Measurements from ENCODE around the gene DGKD. TPM values are rescaled to one million over a fixed set of nuclear protein-coding genes. Genes with fewer than 3 reads are reported as not detected.

DGKD gene
- total and polyA plus RNA-seq, 7 donors, result 59.4 to 365 (median 173) TPM

DNA sequence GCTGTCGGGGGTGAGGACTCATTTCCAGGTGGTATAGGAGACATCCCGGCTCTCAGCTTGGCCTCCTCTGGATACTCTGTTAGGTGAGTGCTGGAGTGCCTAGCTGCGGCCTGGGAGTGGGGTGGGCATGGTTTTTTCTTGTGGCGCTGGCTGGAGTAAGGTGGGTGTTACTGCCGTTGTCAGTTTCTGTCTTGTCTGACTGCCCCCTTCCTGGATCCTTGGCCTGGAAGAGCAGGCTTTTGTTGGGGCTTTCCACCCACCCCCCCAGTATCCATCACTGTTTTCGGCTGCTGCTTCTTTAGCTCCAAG is 69.2 kb downstream of the DGKD start:
- no peak for DNase-seq
- H3K4me3 ChIP-seq, result peak overlapping the region; percentile 77
- H3K4me1 ChIP-seq, result peaks cover 65% of the 10 kb centered on the region
- intact Hi-C loops (cut with DNase I), result no loop called here
- TF ChIP-seq, protein P1, sequence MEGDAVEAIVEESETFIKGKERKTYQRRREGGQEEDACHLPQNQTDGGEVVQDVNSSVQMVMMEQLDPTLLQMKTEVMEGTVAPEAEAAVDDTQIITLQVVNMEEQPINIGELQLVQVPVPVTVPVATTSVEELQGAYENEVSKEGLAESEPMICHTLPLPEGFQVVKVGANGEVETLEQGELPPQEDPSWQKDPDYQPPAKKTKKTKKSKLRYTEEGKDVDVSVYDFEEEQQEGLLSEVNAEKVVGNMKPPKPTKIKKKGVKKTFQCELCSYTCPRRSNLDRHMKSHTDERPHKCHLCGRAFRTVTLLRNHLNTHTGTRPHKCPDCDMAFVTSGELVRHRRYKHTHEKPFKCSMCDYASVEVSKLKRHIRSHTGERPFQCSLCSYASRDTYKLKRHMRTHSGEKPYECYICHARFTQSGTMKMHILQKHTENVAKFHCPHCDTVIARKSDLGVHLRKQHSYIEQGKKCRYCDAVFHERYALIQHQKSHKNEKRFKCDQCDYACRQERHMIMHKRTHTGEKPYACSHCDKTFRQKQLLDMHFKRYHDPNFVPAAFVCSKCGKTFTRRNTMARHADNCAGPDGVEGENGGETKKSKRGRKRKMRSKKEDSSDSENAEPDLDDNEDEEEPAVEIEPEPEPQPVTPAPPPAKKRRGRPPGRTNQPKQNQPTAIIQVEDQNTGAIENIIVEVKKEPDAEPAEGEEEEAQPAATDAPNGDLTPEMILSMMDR (IDR thresholded peaks at IDR 0.05), result no peak
- no peak for ATAC-seq
- peak overlapping the region; percentile 96 for H3K27ac ChIP-seq
- no peaks in the 10 kb centered on the region for H3K9me3 ChIP-seq
- 85 to 92% (median 89%) methylated on average over 6 of the region's 6 CpGs for WGBS, 3 donors
- H3K36me3 ChIP-seq (ENCODE audit: insufficient read depth in 1 of 2, low read depth in 1 of 2), result peaks cover 0 to 21% of the 10 kb centered on the region in 2 donors
- H3K27me3 ChIP-seq (ENCODE audit: insufficient read depth in 3 of 3, low read length in 2 of 3), result no peaks in the 10 kb centered on the region

DNA sequence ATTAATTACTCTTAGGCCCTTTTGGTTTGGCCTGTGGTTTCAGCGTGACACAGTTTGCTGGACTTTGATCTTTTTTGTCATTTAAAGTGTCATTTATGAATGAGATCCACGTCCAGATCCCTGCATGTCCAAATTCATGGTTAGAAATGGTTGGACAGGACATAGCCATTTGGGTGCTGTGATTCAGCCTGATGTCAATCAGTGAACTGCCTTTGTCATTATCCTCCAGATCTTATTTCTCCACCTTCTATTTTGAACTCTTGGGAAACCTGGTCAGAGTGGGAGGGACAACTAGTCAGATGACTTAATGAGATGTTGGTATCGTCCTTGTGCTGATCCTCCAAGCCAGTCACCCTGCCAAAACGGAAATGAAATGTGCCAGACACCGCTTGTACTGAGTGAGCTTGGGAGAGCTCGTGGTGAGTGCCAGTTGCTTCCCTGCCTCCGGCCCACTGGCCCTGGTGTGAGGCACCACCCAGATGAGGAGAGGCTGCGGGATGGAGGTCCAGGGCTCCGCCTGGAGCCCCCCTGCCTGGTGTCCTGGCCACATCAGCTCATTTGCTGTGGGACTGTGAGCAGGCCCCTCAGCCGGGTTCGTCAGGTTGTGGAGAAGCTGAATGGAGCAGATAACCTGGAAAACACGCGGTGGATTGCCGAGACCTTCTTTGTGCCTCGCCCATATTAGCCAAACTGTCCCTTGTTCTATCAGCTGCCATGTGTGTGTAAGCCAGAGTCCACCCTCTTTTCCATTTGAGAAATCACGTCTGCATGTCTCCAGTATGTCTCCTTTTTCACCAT is 70.1 kb downstream of the DGKD start:
- peaks cover 0 to 21% of the 10 kb centered on the region in 2 donors for H3K36me3 ChIP-seq (ENCODE audit: insufficient read depth in 1 of 2, low read depth in 1 of 2)
- intact Hi-C loops (cut with DNase I), result no loop called here
- H3K9me3 ChIP-seq, result no peaks in the 10 kb centered on the region
- no peaks in the 10 kb centered on the region for H3K27me3 ChIP-seq (ENCODE audit: insufficient read depth in 3 of 3, low read length in 2 of 3)
- H3K27ac ChIP-seq, result peak overlapping the region; percentile 96
- TF ChIP-seq, protein P1 (IDR thresholded peaks at IDR 0.05), result no peak
- WGBS, 3 donors, result 34 to 47% (median 35%) methylated on average over 16 of the region's 16 CpGs
- H3K4me1 ChIP-seq, result peaks cover 68% of the 10 kb centered on the region
- DNase-seq (peak; percentile 83 to 93), ATAC-seq (peak; percentile 61 to 70 (median 64))
- peak overlapping the region; percentile 77 for H3K4me3 ChIP-seq

DNA sequence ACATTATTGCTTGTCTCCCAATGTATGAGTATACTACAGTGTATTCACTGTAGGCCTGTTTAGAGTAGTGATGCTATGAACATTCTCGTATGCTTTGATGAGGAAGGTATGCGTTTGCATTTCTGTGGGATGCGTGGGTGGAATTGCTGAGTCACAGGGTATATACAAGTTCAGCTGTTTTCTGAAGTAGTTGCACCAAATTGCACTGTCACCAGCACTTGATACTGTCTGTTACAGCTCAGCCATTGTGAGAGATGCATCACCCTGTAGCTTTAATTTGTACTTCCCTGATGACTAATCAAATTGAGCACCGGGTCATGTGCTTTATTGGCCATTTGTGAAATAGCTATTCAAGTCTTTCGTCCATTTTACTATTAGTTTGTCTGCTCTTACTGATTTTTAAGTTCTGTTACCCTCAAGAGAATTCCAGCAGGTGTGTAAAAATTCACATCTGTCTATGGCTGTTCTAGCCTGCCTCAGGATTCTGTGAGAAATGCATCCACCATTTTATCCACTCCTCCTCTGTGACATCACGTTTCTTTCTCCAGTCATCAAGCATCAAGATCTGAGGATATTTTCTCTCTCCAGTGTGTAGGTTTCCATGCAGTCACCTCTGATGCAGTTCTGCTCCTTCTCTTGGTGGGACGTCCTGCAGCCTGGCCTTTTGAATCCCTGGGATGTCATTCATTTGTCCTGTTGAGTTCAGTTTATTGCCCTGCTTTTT is 72.5 kb downstream of the DGKD start:
- intact Hi-C loops (cut with DNase I), result no loop called here
- Histone ChIP-seq H3K27me3 (ENCODE audit: insufficient read depth in 3 of 3, low read length in 2 of 3) (no peaks in the 10 kb centered on the region), H3K36me3 (ENCODE audit: insufficient read depth in 1 of 2, low read depth in 1 of 2) (peaks cover 0 to 15% of the 10 kb centered on the region in 2 donors), H3K9me3 (no peaks in the 10 kb centered on the region), H3K4me3 (peak overlapping the region; percentile 77), H3K4me1 (peaks cover 78% of the 10 kb centered on the region), H3K27ac (peak overlapping the region; percentile 96)
- WGBS, 3 donors, result 34 to 58% (median 41%) methylated on average over 7 of the region's 7 CpGs
- ATAC-seq (peak; percentile 38 to 55 (median 50)), DNase-seq (no peak)
- TF ChIP-seq, protein P1 (IDR thresholded peaks at IDR 0.05), result no peak

DNA sequence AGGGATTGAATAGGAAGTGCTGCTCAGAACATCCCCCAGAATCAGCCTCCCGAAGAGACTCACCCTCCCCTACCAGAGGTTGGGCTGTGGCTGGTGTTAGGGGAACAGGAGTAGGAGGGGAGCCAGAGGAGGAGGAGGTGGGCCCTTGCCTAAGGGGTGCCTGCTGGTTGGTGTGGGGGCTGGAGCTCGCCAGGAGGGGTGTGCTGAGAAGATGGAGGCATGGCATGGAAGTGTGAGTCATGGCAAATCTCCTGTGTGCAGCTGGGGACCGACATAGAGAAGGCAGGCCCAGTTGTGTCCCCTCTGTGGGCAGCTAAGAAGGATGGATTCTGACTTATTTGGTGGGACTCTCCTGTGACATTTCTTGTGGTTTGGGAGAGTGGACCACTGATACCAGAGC is 73.7 kb downstream of the DGKD start:
- ATAC-seq (no peak), DNase-seq (no peak)
- no peaks in the 10 kb centered on the region for H3K27me3 ChIP-seq (ENCODE audit: insufficient read depth in 3 of 3, low read length in 2 of 3)
- peaks cover 0 to 9% of the 10 kb centered on the region in 2 donors for H3K36me3 ChIP-seq (ENCODE audit: insufficient read depth in 1 of 2, low read depth in 1 of 2)
- H3K27ac ChIP-seq, result peak overlapping the region; percentile 96
- 56 to 60% (median 58%) methylated on average over 3 of the region's 3 CpGs for WGBS, 3 donors
- no peaks in the 10 kb centered on the region for H3K9me3 ChIP-seq
- peaks cover 76% of the 10 kb centered on the region for H3K4me1 ChIP-seq
- TF ChIP-seq, protein P1 (IDR thresholded peaks at IDR 0.05), result no peak
- intact Hi-C loops (cut with DNase I), result no loop called here
- H3K4me3 ChIP-seq, result peak overlapping the region; percentile 77
